ENCODE measurements around the gene GAREM1. TPM values are rescaled to one million over a fixed set of nuclear protein-coding genes. Genes with fewer than 3 reads are reported as not detected.

Gene GAREM1
- total RNA-seq, 1 experiment from 2014 or later: 7.0 TPM

GRCh38 chr18:32368991-32369390 is 101.7 kb downstream of the GAREM1 start:
- POLR2A ChIA-PET: no interaction called here
- H3K4me1 Mint-ChIP-seq: peaks cover 6% of the 10 kb centered on the region; the same call in 1 of the 2 replicates
- H3K9me3 Mint-ChIP-seq: no peaks in the 10 kb centered on the region
- DNase-seq (ENCODE audit: low spot score) (no peak), ATAC-seq (no peak)
- no peaks in the 10 kb centered on the region for H3K36me3 Mint-ChIP-seq
- CTCF ChIA-PET: no interaction called here
- H3K27ac Mint-ChIP-seq: no peak overlapping the region
- H3K4me3 Mint-ChIP-seq: no peak overlapping the region
- no peak for TF ChIP-seq ZNF317 (CRISPR knock-in tag; IDR thresholded peaks at IDR 0.05; ENCODE audit: borderline replicate concordance, low read depth)
- no peak for TF ChIP-seq GTF2I (CRISPR knock-in tag; conservative IDR thresholded peaks at IDR 0.05)
- TF ChIP-seq E2F5 (CRISPR knock-in tag; IDR thresholded peaks at IDR 0.05): no peak
- TF ChIP-seq ZNF396 (CRISPR knock-in tag; IDR thresholded peaks at IDR 0.05; ENCODE audit: borderline replicate concordance): no peak
- no peaks in the 10 kb centered on the region for H3K27me3 Mint-ChIP-seq (ENCODE audit: low read depth)

- H3K27ac Mint-ChIP-seq: 0 out of 2 replicates have a peak overlapping the region, but pooled peaks have one; percentile 2
- peaks cover 8% of the 10 kb centered on the region; the same call in 1 of the 2 replicates for H3K4me1 Mint-ChIP-seq
- ATAC-seq (no peak), DNase-seq (ENCODE audit: low spot score) (no peak)
- H3K9me3 Mint-ChIP-seq: no peaks in the 10 kb centered on the region
- no peak overlapping the region for H3K4me3 Mint-ChIP-seq
- H3K27me3 Mint-ChIP-seq (ENCODE audit: low read depth): no peaks in the 10 kb centered on the region
- CTCF ChIA-PET: no interaction called here
- POLR2A ChIA-PET: no interaction called here
- no peaks in the 10 kb centered on the region for H3K36me3 Mint-ChIP-seq
- no peak for TF ChIP-seq GABPB1 (CRISPR knock-in tag; IDR thresholded peaks at IDR 0.05)
- TF ChIP-seq NR1H2 (CRISPR knock-in tag; IDR thresholded peaks at IDR 0.05): no peak
- TF ChIP-seq FOXJ3 (CRISPR knock-in tag; IDR thresholded peaks at IDR 0.05; ENCODE audit: borderline replicate concordance): no peak
- TF ChIP-seq IRF1 (CRISPR knock-in tag; IDR thresholded peaks at IDR 0.05): no peak
- TF ChIP-seq, protein P1, sequence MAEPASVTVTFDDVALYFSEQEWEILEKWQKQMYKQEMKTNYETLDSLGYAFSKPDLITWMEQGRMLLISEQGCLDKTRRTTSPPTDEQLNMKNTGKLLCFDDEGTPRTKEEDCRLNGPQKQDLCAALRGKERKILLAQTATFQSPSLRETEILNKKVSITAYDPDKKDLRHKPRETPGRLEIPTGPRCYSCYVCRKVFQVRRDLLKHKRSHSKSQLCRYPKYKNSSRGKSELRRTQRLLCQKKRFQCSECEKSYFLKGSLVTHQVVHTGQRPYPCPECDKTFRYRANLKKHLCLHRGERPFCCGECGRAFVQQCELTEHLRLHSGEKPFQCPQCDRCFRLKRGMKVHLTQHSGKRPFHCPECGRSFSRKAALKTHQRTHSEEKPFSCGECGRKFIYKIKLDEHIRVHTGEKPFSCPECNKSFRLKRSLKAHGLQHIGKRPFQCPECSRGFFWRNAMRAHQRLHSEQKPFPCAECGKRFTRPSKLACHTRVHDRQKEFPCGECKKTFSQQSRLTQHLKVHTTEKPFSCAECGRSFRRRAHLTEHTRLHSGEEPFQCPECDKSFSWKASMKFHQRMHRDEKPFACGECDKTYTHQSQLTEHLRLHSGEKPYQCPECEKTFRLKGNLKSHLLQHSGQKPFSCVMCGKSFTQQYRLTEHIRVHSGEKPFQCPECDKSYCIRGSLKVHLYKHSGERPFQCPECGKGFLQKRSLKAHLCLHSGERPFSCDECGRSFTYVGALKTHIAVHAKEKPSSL (CRISPR knock-in tag; conservative IDR thresholded peaks at IDR 0.05): no peak
- no peak for TF ChIP-seq SP1 (CRISPR knock-in tag; conservative IDR thresholded peaks at IDR 0.05)
- TF ChIP-seq EMX1 (CRISPR knock-in tag; IDR thresholded peaks at IDR 0.05): no peak
- TF ChIP-seq MLX (CRISPR knock-in tag; IDR thresholded peaks at IDR 0.05): no peak
- TF ChIP-seq ZSCAN18 (CRISPR knock-in tag; IDR thresholded peaks at IDR 0.05): no peak
- no peak for TF ChIP-seq JUN (CRISPR knock-in tag; IDR thresholded peaks at IDR 0.05)
- no peak for TF ChIP-seq ZNF512 (CRISPR knock-in tag; IDR thresholded peaks at IDR 0.05; ENCODE audit: borderline replicate concordance)
- TF ChIP-seq, protein P2, sequence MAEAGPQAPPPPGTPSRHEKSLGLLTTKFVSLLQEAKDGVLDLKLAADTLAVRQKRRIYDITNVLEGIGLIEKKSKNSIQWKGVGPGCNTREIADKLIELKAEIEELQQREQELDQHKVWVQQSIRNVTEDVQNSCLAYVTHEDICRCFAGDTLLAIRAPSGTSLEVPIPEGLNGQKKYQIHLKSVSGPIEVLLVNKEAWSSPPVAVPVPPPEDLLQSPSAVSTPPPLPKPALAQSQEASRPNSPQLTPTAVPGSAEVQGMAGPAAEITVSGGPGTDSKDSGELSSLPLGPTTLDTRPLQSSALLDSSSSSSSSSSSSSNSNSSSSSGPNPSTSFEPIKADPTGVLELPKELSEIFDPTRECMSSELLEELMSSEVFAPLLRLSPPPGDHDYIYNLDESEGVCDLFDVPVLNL (CRISPR knock-in tag; IDR thresholded peaks at IDR 0.05; ENCODE audit: borderline replicate concordance, low read depth): no peak
- TF ChIP-seq PREB (CRISPR knock-in tag; IDR thresholded peaks at IDR 0.05; ENCODE audit: borderline replicate concordance): no peak
- TF ChIP-seq GRHL2 (CRISPR knock-in tag; IDR thresholded peaks at IDR 0.05; ENCODE audit: insufficient replicate concordance, severe bottlenecking): no peak
- TF ChIP-seq ZBTB21 (CRISPR knock-in tag; IDR thresholded peaks at IDR 0.05; ENCODE audit: borderline replicate concordance): no peak
- TF ChIP-seq ZNF138 (CRISPR knock-in tag; conservative IDR thresholded peaks at IDR 0.05): no peak
- TF ChIP-seq TEAD4 (CRISPR knock-in tag; IDR thresholded peaks at IDR 0.05): no peak
- no peak for TF ChIP-seq TCF7 (CRISPR knock-in tag; IDR thresholded peaks at IDR 0.05; ENCODE audit: low read depth)
- TF ChIP-seq, protein P3, sequence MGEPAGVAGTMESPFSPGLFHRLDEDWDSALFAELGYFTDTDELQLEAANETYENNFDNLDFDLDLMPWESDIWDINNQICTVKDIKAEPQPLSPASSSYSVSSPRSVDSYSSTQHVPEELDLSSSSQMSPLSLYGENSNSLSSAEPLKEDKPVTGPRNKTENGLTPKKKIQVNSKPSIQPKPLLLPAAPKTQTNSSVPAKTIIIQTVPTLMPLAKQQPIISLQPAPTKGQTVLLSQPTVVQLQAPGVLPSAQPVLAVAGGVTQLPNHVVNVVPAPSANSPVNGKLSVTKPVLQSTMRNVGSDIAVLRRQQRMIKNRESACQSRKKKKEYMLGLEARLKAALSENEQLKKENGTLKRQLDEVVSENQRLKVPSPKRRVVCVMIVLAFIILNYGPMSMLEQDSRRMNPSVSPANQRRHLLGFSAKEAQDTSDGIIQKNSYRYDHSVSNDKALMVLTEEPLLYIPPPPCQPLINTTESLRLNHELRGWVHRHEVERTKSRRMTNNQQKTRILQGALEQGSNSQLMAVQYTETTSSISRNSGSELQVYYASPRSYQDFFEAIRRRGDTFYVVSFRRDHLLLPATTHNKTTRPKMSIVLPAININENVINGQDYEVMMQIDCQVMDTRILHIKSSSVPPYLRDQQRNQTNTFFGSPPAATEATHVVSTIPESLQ (CRISPR knock-in tag; IDR thresholded peaks at IDR 0.05): no peak
Measured at GRCh38 chr18:32368170-32368569, 102.5 kb downstream of the GAREM1 start.
